ENCODE results near the gene AGXT2. TPM values are rescaled to one million over a fixed set of nuclear protein-coding genes. Genes with fewer than 3 reads are reported as not detected.

Gene AGXT2
- total RNA-seq, 3 donors from 2014 or later (not counting 1 experiment from before 2014, with no cell fraction given) = not detected

- no peak overlapping the region for H3K4me3 Mint-ChIP-seq
- H3K9me3 Mint-ChIP-seq = no peaks in the 10 kb centered on the region
- no peaks in the 10 kb centered on the region for H3K4me1 Mint-ChIP-seq
- intact Hi-C loops (cut with micrococcal nuclease) = no loop called here
- 83% methylated on average over 1 of the region's 2 CpGs for WGBS (ENCODE audit: insufficient coverage)
- ATAC-seq (no peak), DNase-seq (no peak)
- no peak overlapping the region for H3K4me3 ChIP-seq (ENCODE audit: low read length)
- H3K9me3 ChIP-seq (ENCODE audit: control insufficient read depth, insufficient read depth, low read length) = no peaks in the 10 kb centered on the region
- no peak overlapping the region for H3K27ac ChIP-seq (ENCODE audit: low read length)
- no peaks in the 10 kb centered on the region for H3K4me1 ChIP-seq (ENCODE audit: control insufficient read depth, insufficient read depth, low read length)
- TF ChIP-seq CTCF (IDR thresholded peaks at IDR 0.05) = no peak
- no peaks in the 10 kb centered on the region for H3K36me3 Mint-ChIP-seq
- no peak overlapping the region for H3K27ac Mint-ChIP-seq
- H3K27me3 Mint-ChIP-seq (ENCODE audit: low read depth in 2 of 2) = peaks cover 15 to 18% of the 10 kb centered on the region in 2 donors
- H3K27me3 ChIP-seq (ENCODE audit: control insufficient read depth, insufficient read depth, low read length) = no peaks in the 10 kb centered on the region
- no peaks in the 10 kb centered on the region for H3K36me3 ChIP-seq (ENCODE audit: control insufficient read depth, insufficient read depth, low read length)
These were observed 38.7 kb downstream of the AGXT2 start for GRCh38 chr5:35009019-35009418.

- Mint-ChIP-seq H3K27ac (no peak overlapping the region), H3K27me3 (ENCODE audit: low read depth in 2 of 2) (peaks cover 13 to 19% of the 10 kb centered on the region in 2 donors), H3K9me3 (no peaks in the 10 kb centered on the region), H3K4me1 (no peaks in the 10 kb centered on the region), H3K4me3 (no peak overlapping the region), H3K36me3 (no peaks in the 10 kb centered on the region)
- Histone ChIP-seq H3K4me3 (ENCODE audit: low read length) (no peak overlapping the region), H3K36me3 (ENCODE audit: control insufficient read depth, insufficient read depth, low read length) (no peaks in the 10 kb centered on the region), H3K9me3 (ENCODE audit: control insufficient read depth, insufficient read depth, low read length) (no peaks in the 10 kb centered on the region), H3K27ac (ENCODE audit: low read length) (no peak overlapping the region), H3K27me3 (ENCODE audit: control insufficient read depth, insufficient read depth, low read length) (no peaks in the 10 kb centered on the region), H3K4me1 (ENCODE audit: control insufficient read depth, insufficient read depth, low read length) (no peaks in the 10 kb centered on the region)
- TF ChIP-seq CTCF (IDR thresholded peaks at IDR 0.05) = no peak
- intact Hi-C loops (cut with micrococcal nuclease) = no loop called here
- DNase-seq (no peak), ATAC-seq (no peak)
- 94% methylated on average over 1 of the region's 1 CpG for WGBS (ENCODE audit: insufficient coverage)
These were observed 43.0 kb downstream of the AGXT2 start for GRCh38 chr5:35004771-35005170.

GRCh38 chr5:35004200-35004599, 43.5 kb downstream of the AGXT2 start:
- Histone ChIP-seq H3K9me3 (ENCODE audit: control insufficient read depth, insufficient read depth, low read length) (no peaks in the 10 kb centered on the region), H3K4me1 (ENCODE audit: control insufficient read depth, insufficient read depth, low read length) (no peaks in the 10 kb centered on the region), H3K4me3 (ENCODE audit: low read length) (no peak overlapping the region), H3K27me3 (ENCODE audit: control insufficient read depth, insufficient read depth, low read length) (no peaks in the 10 kb centered on the region), H3K36me3 (ENCODE audit: control insufficient read depth, insufficient read depth, low read length) (no peaks in the 10 kb centered on the region), H3K27ac (ENCODE audit: low read length) (no peak overlapping the region)
- intact Hi-C loops (cut with micrococcal nuclease) = no loop called here
- 85% methylated on average over 5 of the region's 5 CpGs for WGBS (ENCODE audit: insufficient coverage)
- H3K9me3 Mint-ChIP-seq = no peaks in the 10 kb centered on the region
- DNase-seq (no peak), ATAC-seq (no peak)
- H3K27me3 Mint-ChIP-seq (ENCODE audit: low read depth in 2 of 2) = peaks cover 9 to 17% of the 10 kb centered on the region in 2 donors
- H3K36me3 Mint-ChIP-seq = no peaks in the 10 kb centered on the region
- no peaks in the 10 kb centered on the region for H3K4me1 Mint-ChIP-seq
- TF ChIP-seq CTCF (IDR thresholded peaks at IDR 0.05) = no peak
- no peak overlapping the region for H3K27ac Mint-ChIP-seq
- no peak overlapping the region for H3K4me3 Mint-ChIP-seq
